Activated T-cell treated with anti-CD3 and anti-CD28 coated beads for 48 hours (primary cell): ENCODE results near the gene MEDAG.

Source experiments
- DNase-seq: peaks from one replicate; pipeline ENCODE4 v3.0.0-alpha.2; 2020; ENCODE audit warnings: low read depth

MEDAG gene

GRCh38 chr13:30957258-30957943 lies 51.3 kb downstream of the MEDAG start:
- no peak for DNase-seq

- no peak for DNase-seq
Observed at GRCh38 chr13:30959678-30960077, 53.6 kb downstream of the MEDAG start.

- no peak for DNase-seq
Observed at GRCh38 chr13:30963791-30964190, 57.7 kb downstream of the MEDAG start.

GRCh38 chr13:30965380-30965779 lies 59.3 kb downstream of the MEDAG start:
- DNase-seq, result no peak

- DNase-seq, result no peak
Observed at GRCh38 chr13:30966101-30966500, 60.0 kb downstream of the MEDAG start.

GRCh38 chr13:30968846-30969245 lies 62.8 kb downstream of the MEDAG start:
- no peak for DNase-seq

- DNase-seq, result no peak
Observed at GRCh38 chr13:30971575-30971974, 65.5 kb downstream of the MEDAG start.

GRCh38 chr13:30972888-30973377 lies 66.9 kb downstream of the MEDAG start:
- DNase-seq, result no peak

- DNase-seq, result no peak
Observed at GRCh38 chr13:30974350-30974749, 68.3 kb downstream of the MEDAG start.
